ENCODE measurements around the gene DTNB. TPM values are rescaled to one million over a fixed set of nuclear protein-coding genes. Genes with fewer than 3 reads are reported as not detected.

The DTNB gene
- total and polyA plus RNA-seq, 2 donors (not counting 3 experiments of a cell fraction or from before 2014, with no cell fraction given) = 11.5 to 17.0 TPM

- TF ChIP-seq POLR2AphosphoS5 (IDR thresholded peaks at IDR 0.05; ENCODE audit: insufficient read depth, low read depth, low read length) (no peak), MYC (IDR thresholded peaks at IDR 0.05; ENCODE audit: low read depth, low read length) (no peak), MAX (IDR thresholded peaks at IDR 0.05; ENCODE audit: insufficient read depth, insufficient read length) (no peak), GATA2 (IDR thresholded peaks at IDR 0.05; ENCODE audit: insufficient read depth, insufficient read length, low read depth, low read length) (no peak), CTCF (IDR thresholded peaks at IDR 0.05; ENCODE audit: extremely low read depth in 1 of 2, insufficient read depth in 1 of 2, low read depth in 1 of 2, low read length in 2 of 2) (no peak), FOS (IDR thresholded peaks at IDR 0.05; ENCODE audit: borderline replicate concordance, insufficient read depth, low read length) (no peak), EZH2 (IDR thresholded peaks at IDR 0.05; ENCODE audit: borderline replicate concordance, low read depth, low read length, severe bottlenecking) (no peak), POLR2A (IDR thresholded peaks at IDR 0.05; ENCODE audit: low read depth, low read length) (no peak), JUN (IDR thresholded peaks at IDR 0.05; ENCODE audit: borderline replicate concordance, insufficient read depth, insufficient read length, low read depth) (no peak)
- CTCF ChIA-PET = interaction anchor here (1.2 to 1.5 kb wide), 2 partner anchors 20 to 226 kb away, joined by 3 to 4 read pairs; no protein-coding TSS in a partner anchor
- dilution Hi-C loops (cut with MboI; ENCODE audit: extremely low pct_ligation_motif_present, low sequenced_read_pairs) = no loop called here
Observed at GRCh38 chr2:25437881-25438662, 235.3 kb downstream of the DTNB start.

More at GRCh38 chr2:25437881-25438662, 235.3 kb downstream of the DTNB start:
- Histone ChIP-seq H3K4me1 (ENCODE audit: control insufficient read depth, extremely low read depth, insufficient read depth, low read length) (no peaks in the 10 kb centered on the region), H3K4me2 (ENCODE audit: insufficient read depth, low read length) (no peak overlapping the region), H3K27ac (ENCODE audit: insufficient read depth, low read depth, low read length) (no peak overlapping the region), H3K36me3 (ENCODE audit: control insufficient read depth in 2 of 2, extremely low read depth in 1 of 2, insufficient read depth in 2 of 2, low read length in 2 of 2) (no peaks in the 10 kb centered on the region), H3K9me1 (replicated peaks; ENCODE audit: control insufficient read depth, extremely low read depth, insufficient read depth, low read length) (no peaks in the 10 kb centered on the region), H3K4me3 (replicated peaks in 1 of 3; ENCODE audit: insufficient read depth in 1 of 3, low read depth in 1 of 3, low read length in 3 of 3) (no peak overlapping the region), H3K9me3 (replicated peaks; ENCODE audit: control insufficient read depth, insufficient read depth, low read length) (no peaks in the 10 kb centered on the region), H4K20me1 (replicated peaks; ENCODE audit: control insufficient read depth, extremely low read depth, insufficient read depth, low read length) (no peaks in the 10 kb centered on the region), H3K79me2 (ENCODE audit: control insufficient read depth, insufficient read depth, low read length) (no peaks in the 10 kb centered on the region), H2AFZ (ENCODE audit: low read depth, low read length) (no peak overlapping the region), H3K9ac (replicated peaks; ENCODE audit: extremely low read depth, insufficient read depth, low read length) (no peak overlapping the region), H3K27me3 (ENCODE audit: control insufficient read depth in 2 of 2, insufficient read depth in 2 of 2, low read length in 2 of 2) (no peaks in the 10 kb centered on the region)
- DNase-seq (ENCODE audit: low read depth, low spot score) (no peak), FAIRE-seq (no peak)
- POLR2A ChIA-PET = no interaction called here
- intact Hi-C loops (cut with micrococcal nuclease) = no loop called here
- BruUV-seq (replicated peaks) = no TSS peak
